CD4-positive, alpha-beta T cell (primary cell): ENCODE measurements around the gene SNAPC3. TPM values are rescaled to one million over a fixed set of nuclear protein-coding genes. Genes with fewer than 3 reads are reported as not detected.

Experiments used
- ATAC-seq: fragments of 200-7000 bp; cut with Tn5 transposase; one replicate; pipeline ENCODE4 v1.10.0; 2022; ENCODE audit warnings: mild to moderate bottlenecking; ENCODE audit not compliant: poor library complexity
- CTCF ChIA-PET: fragments of 350-600 bp; sonication (Branson Sonifier 250); formaldehyde crosslinking; loops from one replicate; lab custom pipeline; 2021; ENCODE audit warnings: antibody characterized with exemption, inconsistent platforms; lab: Charles Lee
- POLR2A ChIA-PET: fragments of 350-600 bp; sonication (Branson Sonifier 250); formaldehyde crosslinking; loops from one replicate; lab custom pipeline; 2021; ENCODE audit warnings: antibody characterized with exemption, inconsistent platforms; lab: Charles Lee
- DNase-seq, 14 experiments: peaks; one replicate each; pipeline ENCODE4 v3.0.0-alpha.2; 2013 to 2020; ENCODE audit warnings: mixed read lengths in 2 of 14
- H3K27ac ChIP-seq, 2 donors: one replicate each; pipeline versions ENCODE4 v1.5.1 to v1.7.0; 2013; ENCODE audit warnings: low read length in 2 of 2, low read depth in 1 of 2, mild to moderate bottlenecking in 1 of 2
- H3K27me3 ChIP-seq, 2 experiments: 1 replicate in 1 of 2; 2 replicates in 1 of 2; pipeline versions ENCODE4 v1.6.1 to v1.7.0; 2013; ENCODE audit warnings: low read length in 2 of 2, control low read depth in 1 of 2, mild to moderate bottlenecking in 1 of 2, moderate library complexity in 1 of 2; ENCODE audit not compliant: insufficient read depth in 2 of 2, control insufficient read depth in 1 of 2
- H3K36me3 ChIP-seq: one replicate; pipeline ENCODE4 v1.6.1; 2013; ENCODE audit warnings: low read length, control low read depth; ENCODE audit not compliant: insufficient read depth
- H3K4me1 ChIP-seq: one replicate; pipeline ENCODE4 v1.6.1; 2013; ENCODE audit warnings: low read length, control low read depth; ENCODE audit not compliant: insufficient read depth
- H3K4me3 ChIP-seq: one replicate; pipeline ENCODE4 v1.5.1; 2013; ENCODE audit warnings: mild to moderate bottlenecking, low read length, moderate library complexity
- H3K9me3 ChIP-seq, 2 experiments: 1 replicate in 1 of 2; 2 replicates in 1 of 2; pipeline versions ENCODE4 v1.6.1 to v1.7.0; 2013; ENCODE audit warnings: low read length in 2 of 2, mild to moderate bottlenecking in 2 of 2, control low read depth in 1 of 2, moderate library complexity in 1 of 2; ENCODE audit not compliant: control insufficient read depth in 1 of 2, insufficient read depth in 1 of 2
- H3K27ac Mint-ChIP-seq: one replicate; pipeline ENCODE4 v1.8.0; 2020; ENCODE audit warnings: mixed read lengths
- H3K27me3 Mint-ChIP-seq: one replicate; pipeline ENCODE4 v1.8.0; 2021; ENCODE audit warnings: mixed read lengths
- H3K36me3 Mint-ChIP-seq: one replicate; pipeline ENCODE4 v1.8.0; 2021; ENCODE audit warnings: low read depth, mixed read lengths
- H3K4me1 Mint-ChIP-seq: one replicate; pipeline ENCODE4 v1.8.0; 2021; ENCODE audit warnings: low read depth, mixed read lengths
- H3K4me3 Mint-ChIP-seq: one replicate; pipeline ENCODE4 v1.8.0; 2020; ENCODE audit warnings: mild to moderate bottlenecking, mixed read lengths
- H3K9me3 Mint-ChIP-seq: one replicate; pipeline ENCODE4 v1.8.0; 2020; ENCODE audit warnings: mixed read lengths
- intact Hi-C, 2 experiments: fragments of 100-400 bp; cut with DNase I in 1 of 2; cut with micrococcal nuclease in 1 of 2; formaldehyde crosslinking; loops; one replicate each; pipeline versions ENCODE4 v1.15.1 to v1.9.0; 2023 to 2025; cut with DNase I, micrococcal nuclease
- total RNA-seq, 174 experiments: library from RNA in 2 of 174; stranded (reverse) in 2 of 174; gene quantifications; one replicate each; pipeline ENCODE4 v1.2.3 and lab custom pipeline; 2021 to 2026
- TF ChIP-seq, protein P1 (sequence below): fragments of 200-600 bp; IDR thresholded peaks from one replicate; pipeline ENCODE4 v1.8.0; 2022; ENCODE audit warnings: antibody characterized with exemption, mild to moderate bottlenecking

The SNAPC3 gene
- total RNA-seq, 2 experiments from 2014 or later, result 3.3 to 4.7 TPM

DNA sequence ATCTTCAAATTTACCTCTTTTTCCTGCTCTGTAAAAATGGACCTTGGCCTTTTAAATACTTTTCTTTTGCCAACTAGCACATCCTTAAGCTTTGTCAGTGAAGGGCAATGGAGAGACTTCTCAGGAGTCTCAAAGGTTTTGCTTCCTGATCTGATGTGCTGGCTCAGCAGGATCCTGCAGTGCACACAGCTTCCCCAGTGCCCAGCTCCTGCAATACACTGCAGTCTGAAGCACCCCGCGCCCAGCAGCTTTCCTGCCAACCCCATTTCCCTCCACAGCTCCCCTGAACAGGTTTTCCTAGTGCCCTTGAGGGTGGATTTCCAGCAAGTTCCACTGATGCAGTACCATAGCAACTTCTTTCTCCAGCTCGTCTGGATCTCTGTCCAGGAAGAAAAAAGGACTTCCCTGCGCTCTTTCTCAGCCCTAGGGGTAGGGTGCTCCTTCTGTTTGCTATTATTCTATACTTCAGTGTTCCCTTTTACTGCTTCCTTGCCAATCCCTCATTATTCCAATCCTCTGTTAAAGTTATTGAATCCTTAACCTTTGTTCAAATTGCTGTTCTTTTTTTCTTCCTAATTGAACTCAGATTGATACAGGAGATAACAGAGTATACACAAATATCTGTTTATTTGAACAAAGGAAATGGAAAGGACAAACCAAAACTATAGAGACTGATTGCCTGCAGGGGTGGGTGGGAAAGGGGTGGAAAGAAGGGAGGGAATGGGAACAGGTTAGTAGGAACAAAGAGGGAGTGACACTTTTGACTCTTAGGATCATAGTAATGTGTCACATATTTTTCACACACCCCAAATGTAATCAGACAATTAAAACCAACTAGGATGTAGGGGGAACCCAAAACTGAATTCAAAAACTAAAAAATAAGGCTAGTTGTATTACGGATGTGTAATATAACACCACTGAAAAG lies 8.5 kb downstream of the SNAPC3 start:
- no peaks in the 10 kb centered on the region for H3K27me3 Mint-ChIP-seq
- intact Hi-C loops, result loop anchor here in 1 of 2 experiments (5.0 kb wide), 1 partner anchor 36 kb away; no protein-coding TSS in a partner anchor
- H3K27ac Mint-ChIP-seq, result peak overlapping the region; percentile 13
- peaks cover 81% of the 10 kb centered on the region for H3K36me3 Mint-ChIP-seq
- no peaks in the 10 kb centered on the region for H3K9me3 ChIP-seq
- no peak overlapping the region for H3K4me3 Mint-ChIP-seq
- peak overlapping the region in 1 of 2 donors; percentile 14 for H3K27ac ChIP-seq
- H3K36me3 ChIP-seq, result peaks cover 36% of the 10 kb centered on the region
- no peak for DNase-seq
- H3K4me1 Mint-ChIP-seq, result peaks cover 60% of the 10 kb centered on the region
- no peak for ATAC-seq
- CTCF ChIA-PET, result no interaction called here
- peaks cover 11% of the 10 kb centered on the region for H3K4me1 ChIP-seq
- no peaks in the 10 kb centered on the region for H3K27me3 ChIP-seq
- no peaks in the 10 kb centered on the region for H3K9me3 Mint-ChIP-seq
- H3K4me3 ChIP-seq, result no peak overlapping the region
- TF ChIP-seq, protein P1, sequence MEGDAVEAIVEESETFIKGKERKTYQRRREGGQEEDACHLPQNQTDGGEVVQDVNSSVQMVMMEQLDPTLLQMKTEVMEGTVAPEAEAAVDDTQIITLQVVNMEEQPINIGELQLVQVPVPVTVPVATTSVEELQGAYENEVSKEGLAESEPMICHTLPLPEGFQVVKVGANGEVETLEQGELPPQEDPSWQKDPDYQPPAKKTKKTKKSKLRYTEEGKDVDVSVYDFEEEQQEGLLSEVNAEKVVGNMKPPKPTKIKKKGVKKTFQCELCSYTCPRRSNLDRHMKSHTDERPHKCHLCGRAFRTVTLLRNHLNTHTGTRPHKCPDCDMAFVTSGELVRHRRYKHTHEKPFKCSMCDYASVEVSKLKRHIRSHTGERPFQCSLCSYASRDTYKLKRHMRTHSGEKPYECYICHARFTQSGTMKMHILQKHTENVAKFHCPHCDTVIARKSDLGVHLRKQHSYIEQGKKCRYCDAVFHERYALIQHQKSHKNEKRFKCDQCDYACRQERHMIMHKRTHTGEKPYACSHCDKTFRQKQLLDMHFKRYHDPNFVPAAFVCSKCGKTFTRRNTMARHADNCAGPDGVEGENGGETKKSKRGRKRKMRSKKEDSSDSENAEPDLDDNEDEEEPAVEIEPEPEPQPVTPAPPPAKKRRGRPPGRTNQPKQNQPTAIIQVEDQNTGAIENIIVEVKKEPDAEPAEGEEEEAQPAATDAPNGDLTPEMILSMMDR, result no peak
- POLR2A ChIA-PET, result interaction anchor here (0.5 kb wide), 2 partner anchors 80 to 180 kb away, joined by 3 read pairs; no protein-coding TSS in a partner anchor

DNA sequence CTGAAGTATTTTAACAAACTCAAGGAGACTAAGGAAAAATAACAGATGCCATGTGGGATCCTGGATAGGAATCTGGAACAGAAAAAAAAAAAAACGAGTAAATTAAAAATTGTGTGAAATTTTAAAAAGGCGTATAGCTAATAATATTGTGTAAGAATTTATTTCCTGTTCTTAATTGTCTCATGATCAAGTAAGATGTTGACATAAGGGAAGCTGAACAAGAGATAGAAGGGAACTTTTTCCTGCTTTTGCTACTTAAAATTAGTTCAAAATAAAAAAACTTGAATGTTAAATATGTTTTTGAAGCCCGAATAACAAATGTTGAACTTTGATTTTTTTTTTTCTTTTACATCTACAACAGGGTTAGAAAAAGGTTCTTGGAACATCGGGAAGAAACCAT lies 10.5 kb downstream of the SNAPC3 start:
- POLR2A ChIA-PET, result interaction anchor here (1.7 kb wide), 1 partner anchor 10 kb away, joined by 6 read pairs; the partner anchor contains the start of gene SNAPC3

DNA sequence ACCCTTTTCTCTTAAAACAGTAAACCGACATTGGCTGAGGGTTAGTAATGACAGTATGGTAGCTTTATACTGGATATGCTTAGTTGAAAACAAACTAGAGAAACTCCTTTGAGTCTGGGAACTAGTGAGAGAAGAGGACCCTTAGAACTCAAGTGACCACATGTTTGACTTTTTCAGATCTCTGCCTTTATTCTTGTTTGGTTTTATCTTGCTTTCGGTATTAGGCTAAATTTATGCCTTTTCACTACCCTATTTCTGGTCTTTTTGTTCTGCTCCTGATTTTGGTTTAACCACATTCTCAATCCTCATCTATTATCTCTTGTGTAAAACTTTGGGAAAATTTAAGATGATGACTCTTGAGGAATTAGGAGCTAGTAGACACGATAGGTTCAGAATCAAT lies 11.0 kb downstream of the SNAPC3 start:
- Histone ChIP-seq H3K4me3 (no peak overlapping the region), H3K36me3 (peaks cover 29% of the 10 kb centered on the region), H3K4me1 (peaks cover 7% of the 10 kb centered on the region), H3K27ac (no peak overlapping the region), H3K9me3 (no peaks in the 10 kb centered on the region), H3K27me3 (no peaks in the 10 kb centered on the region)
- Mint-ChIP-seq H3K36me3 (peaks cover 87% of the 10 kb centered on the region), H3K27me3 (no peaks in the 10 kb centered on the region), H3K4me1 (peaks cover 65% of the 10 kb centered on the region), H3K4me3 (no peak overlapping the region), H3K9me3 (no peaks in the 10 kb centered on the region), H3K27ac (peak overlapping the region; percentile 40)
- intact Hi-C loops, result loop anchor here in 1 of 2 experiments (5.0 kb wide), 1 partner anchor 34 kb away; no protein-coding TSS in a partner anchor
- CTCF ChIA-PET, result interaction anchor here (1.3 kb wide), 1 partner anchor 11 kb away, joined by 4 read pairs; the partner anchor contains the start of gene SNAPC3
- TF ChIP-seq, protein P1, result no peak
- ATAC-seq (no peak), DNase-seq (no peak)
- POLR2A ChIA-PET, result interaction anchor here (1.7 kb wide), 1 partner anchor 10 kb away, joined by 6 read pairs; the partner anchor contains the start of gene SNAPC3

More for the DNA sequence above, 10.5 kb downstream of the SNAPC3 start:
- Mint-ChIP-seq H3K36me3 (peaks cover 87% of the 10 kb centered on the region), H3K4me3 (no peak overlapping the region), H3K27ac (peak overlapping the region; percentile 40), H3K4me1 (peaks cover 64% of the 10 kb centered on the region), H3K27me3 (no peaks in the 10 kb centered on the region), H3K9me3 (no peaks in the 10 kb centered on the region)
- ATAC-seq (no peak), DNase-seq (no peak)
- H3K4me1 ChIP-seq, result peaks cover 7% of the 10 kb centered on the region
- H3K27me3 ChIP-seq, result no peaks in the 10 kb centered on the region
- H3K4me3 ChIP-seq, result no peak overlapping the region
- no peaks in the 10 kb centered on the region for H3K9me3 ChIP-seq
- intact Hi-C loops, result loop anchor here in 1 of 2 experiments (5.0 kb wide), 1 partner anchor 34 kb away; no protein-coding TSS in a partner anchor
- TF ChIP-seq, protein P1, result no peak
- peaks cover 25% of the 10 kb centered on the region for H3K36me3 ChIP-seq
- no peak overlapping the region for H3K27ac ChIP-seq
- CTCF ChIA-PET, result interaction anchor here (1.3 kb wide), 1 partner anchor 10 kb away, joined by 4 read pairs; the partner anchor contains the start of gene SNAPC3
